Airway epithelial cell (primary cell): Measurements from ENCODE around the gene EPSTI1. TPM values are rescaled to one million over a fixed set of nuclear protein-coding genes. Genes with fewer than 3 reads are reported as not detected.

ENCODE experiments used
- total RNA-seq: library from RNA; depleted of rRNA; stranded (reverse); fragments of >200 nt; gene quantifications from 2 replicates; pipeline ENCODE4 v1.2.3, GENCODE V29; 2015

EPSTI1 gene, protein sequence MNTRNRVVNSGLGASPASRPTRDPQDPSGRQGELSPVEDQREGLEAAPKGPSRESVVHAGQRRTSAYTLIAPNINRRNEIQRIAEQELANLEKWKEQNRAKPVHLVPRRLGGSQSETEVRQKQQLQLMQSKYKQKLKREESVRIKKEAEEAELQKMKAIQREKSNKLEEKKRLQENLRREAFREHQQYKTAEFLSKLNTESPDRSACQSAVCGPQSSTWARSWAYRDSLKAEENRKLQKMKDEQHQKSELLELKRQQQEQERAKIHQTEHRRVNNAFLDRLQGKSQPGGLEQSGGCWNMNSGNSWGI
- 0.98 and 1.1 TPM in 2 replicates for total RNA-seq

DNA sequence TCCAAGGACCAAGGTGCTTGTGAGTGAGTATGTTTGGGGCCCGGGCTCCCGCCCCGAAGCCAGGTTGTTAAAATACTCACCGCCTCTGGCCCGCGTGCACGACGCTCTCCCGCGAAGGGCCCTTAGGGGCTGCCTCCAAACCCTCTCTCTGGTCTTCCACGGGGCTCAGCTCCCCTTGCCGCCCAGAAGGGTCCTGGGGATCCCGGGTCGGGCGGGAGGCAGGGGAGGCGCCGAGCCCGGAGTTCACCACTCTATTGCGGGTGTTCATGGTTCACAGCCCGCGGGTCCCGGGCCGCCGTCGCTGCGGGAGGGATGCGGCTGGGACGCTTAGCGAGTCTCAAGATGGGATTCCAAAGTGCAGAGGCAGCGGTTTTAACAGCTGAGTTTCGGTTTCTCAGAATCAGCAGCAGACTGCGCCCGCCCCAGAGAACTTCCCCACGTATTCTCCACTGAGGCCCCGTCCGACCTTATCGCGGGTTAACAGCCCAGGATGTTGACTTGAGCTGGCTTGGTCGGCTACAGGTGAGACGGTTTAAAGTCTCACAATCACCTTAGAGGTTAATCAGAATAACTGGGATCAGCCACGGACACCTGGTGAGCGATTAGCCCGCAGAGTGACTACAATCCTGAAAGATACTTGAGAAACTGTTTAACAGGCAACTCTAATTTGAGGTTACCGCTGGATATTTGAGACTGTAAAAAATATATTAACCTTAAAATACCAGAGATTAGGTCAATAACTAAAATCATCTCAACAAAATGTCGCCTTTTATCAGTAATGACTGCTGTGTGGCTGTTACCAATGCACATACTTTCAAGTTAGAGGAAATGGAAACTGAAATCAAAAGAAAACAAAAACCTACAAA lies at the start of gene EPSTI1:
Gene EPSTI1, minus strand, starts transcription at position 344 of the 866 bp plus-strand sequence. Its CDS starts 76 bp downstream, at position 268.

DNA sequence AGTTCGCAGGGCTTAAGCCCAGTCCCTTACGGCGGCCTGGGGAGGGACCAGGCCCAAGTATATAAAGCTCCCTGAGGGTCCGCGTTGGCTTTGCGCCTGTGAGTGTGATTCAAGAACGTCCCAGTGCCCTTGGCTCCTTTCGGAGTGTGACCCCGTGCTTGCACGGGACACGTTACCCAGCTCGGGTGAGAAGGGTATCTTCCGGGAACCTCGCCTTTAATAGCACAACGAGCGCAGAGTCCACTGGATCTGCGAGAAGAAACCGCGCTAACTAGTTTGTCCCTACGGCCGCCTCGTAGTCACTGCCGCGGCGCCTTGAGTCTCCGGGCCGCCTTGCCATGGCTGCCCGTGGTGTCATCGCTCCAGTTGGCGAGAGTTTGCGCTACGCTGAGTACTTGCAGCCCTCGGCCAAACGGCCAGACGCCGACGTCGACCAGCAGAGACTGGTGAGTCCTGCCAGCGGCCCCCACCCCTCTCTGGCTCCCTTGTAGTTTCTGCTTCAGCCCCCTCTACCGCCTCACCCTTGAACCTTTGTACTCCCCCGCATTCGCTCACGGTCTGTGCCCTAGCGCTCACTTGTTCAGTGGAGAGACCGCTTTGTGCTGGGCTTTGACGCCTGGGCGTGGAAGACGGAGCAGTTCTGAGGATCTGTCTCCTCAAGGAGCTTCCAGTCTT lies 31.4 kb upstream of the EPSTI1 start, which contains the start of gene DNAJC15:
Gene DNAJC15, plus strand, starts transcription at position 298 of the 675 bp plus-strand sequence. Its CDS starts 41 bp downstream, at position 339.

Other genes with a start within 250 kb of the EPSTI1 start
- gene FAM216B, start 210.7 kb downstream of the EPSTI1 start, total RNA-seq: not detected in 2 replicates
- gene DNAJC15, start 31.3 kb upstream of the EPSTI1 start, total RNA-seq: 15.3 and 17.6 TPM in 2 replicates